T-helper 2 cell treated with Interferon-gamma antibody and Interleukin-4, amounts not matched to agents 100 ng/mL and 5 ng/mL, for 36 hours (primary cell): ENCODE data around the gene HMX1. TPM values are rescaled to one million over a fixed set of nuclear protein-coding genes. Genes with fewer than 3 reads are reported as not detected.

Experiments
- intact Hi-C: fragments of 100-400 bp; cut with micrococcal nuclease; formaldehyde crosslinking; loops from one replicate; pipeline ENCODE4 v1.15.1; 2023
- total RNA-seq: library from RNA; stranded (reverse); gene quantifications from 2 replicates; pipeline ENCODE4 v1.2.3, GENCODE V29; 2022

Gene HMX1
- total RNA-seq, 1 donor from 2014 or later: not detected

GRCh38 chr4:8828869-8829268 is 42.8 kb downstream of the HMX1 start:
- intact Hi-C loops: no loop called here

- intact Hi-C loops: no loop called here
Measured at GRCh38 chr4:8821151-8821950, 50.3 kb downstream of the HMX1 start.

GRCh38 chr4:8820178-8821102 is 51.2 kb downstream of the HMX1 start:
- intact Hi-C loops: no loop called here

- intact Hi-C loops: no loop called here
Measured at GRCh38 chr4:8819473-8820177, 52.0 kb downstream of the HMX1 start.

- intact Hi-C loops: no loop called here
Measured at GRCh38 chr4:8819019-8819418, 52.6 kb downstream of the HMX1 start.

DNA sequence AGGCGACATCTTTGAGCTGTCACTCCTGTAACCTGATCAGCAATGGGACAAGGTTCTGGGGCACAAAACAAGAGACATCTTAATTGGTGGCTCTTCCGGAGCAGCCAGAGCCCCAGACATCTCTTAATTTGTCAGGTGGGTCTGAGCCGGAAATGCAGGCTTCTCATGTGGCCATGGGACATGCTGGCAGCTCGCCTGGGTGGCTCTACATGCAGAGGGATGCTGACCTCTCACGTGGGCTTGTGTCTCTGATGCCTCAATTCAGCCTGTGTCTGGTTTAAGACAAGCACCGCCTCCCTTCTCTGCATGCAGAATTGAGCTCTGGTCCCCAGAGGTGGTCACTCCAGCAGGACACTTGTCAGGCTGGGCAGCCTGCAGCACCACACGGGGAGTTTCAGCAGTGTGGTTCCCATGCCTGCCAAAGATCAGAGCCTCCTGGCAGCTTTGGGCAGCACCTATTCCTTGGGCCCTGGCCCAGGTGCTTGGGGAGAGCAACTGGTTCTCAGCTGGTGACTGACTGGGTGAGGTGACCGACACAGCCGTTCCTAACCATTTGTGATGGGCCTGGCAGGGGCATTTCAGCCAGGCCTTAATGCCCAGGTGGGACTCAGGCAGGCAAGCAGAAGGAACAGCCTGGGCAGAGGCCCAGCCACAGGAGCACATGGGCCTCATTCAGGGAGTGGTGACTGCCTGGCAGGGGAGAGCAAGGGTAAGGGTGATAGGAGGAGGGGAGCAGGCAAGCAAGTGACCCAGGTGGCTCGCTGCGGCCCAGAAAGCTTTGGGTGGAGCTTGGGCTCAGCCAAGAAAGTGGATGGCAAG is 53.4 kb downstream of the HMX1 start:
- intact Hi-C loops: no loop called here

GRCh38 chr4:8817813-8818062 is 53.9 kb downstream of the HMX1 start:
- intact Hi-C loops: no loop called here

- intact Hi-C loops: no loop called here
Measured at GRCh38 chr4:8817096-8817812, 54.4 kb downstream of the HMX1 start.
